Activated T-helper 2 cell treated with anti-CD3 and anti-CD28 coated beads, Interferon-gamma antibody, Interleukin-2, Interleukin-4, amounts not matched to agents 10 μg/mL and 5 μg/mL and 100 μg/mL, durations not matched to agents 14 hours and 24 hours and 36 hours (primary cell): Measurements from ENCODE around the gene CEP72. TPM values are rescaled to one million over a fixed set of nuclear protein-coding genes. Genes with fewer than 3 reads are reported as not detected.

Experiments used
- DNase-seq: peaks from one replicate; pipeline ENCODE4 v3.0.0; 2021; ENCODE audit warnings: low spot score
- H3K27ac Mint-ChIP-seq: one replicate; pipeline ENCODE4 v1.8.0; 2021; ENCODE audit warnings: mixed read lengths
- H3K27me3 Mint-ChIP-seq: one replicate; pipeline ENCODE4 v1.8.0; 2021; ENCODE audit warnings: low read depth, mixed read lengths
- H3K36me3 Mint-ChIP-seq: one replicate; pipeline ENCODE4 v1.8.0; 2021; ENCODE audit warnings: low read depth, mixed read lengths
- H3K4me1 Mint-ChIP-seq: one replicate; pipeline ENCODE4 v1.8.0; 2021; ENCODE audit warnings: low read depth, mixed read lengths
- H3K4me3 Mint-ChIP-seq: one replicate; pipeline ENCODE4 v1.8.0; 2021; ENCODE audit warnings: low read depth, mild to moderate bottlenecking, moderate library complexity, mixed read lengths
- H3K9me3 Mint-ChIP-seq: one replicate; pipeline ENCODE4 v1.8.0; 2021; ENCODE audit warnings: mixed read lengths
- intact Hi-C: fragments of 100-400 bp; cut with micrococcal nuclease; formaldehyde crosslinking; loops from one replicate; pipeline ENCODE4 v1.15.1; 2023
- total RNA-seq: library from RNA; stranded (reverse); gene quantifications from 2 replicates; pipeline ENCODE4 v1.2.3, GENCODE V29; 2022

Gene CEP72
- total RNA-seq, 1 donor from 2014 or later: 30.2 TPM

DNA sequence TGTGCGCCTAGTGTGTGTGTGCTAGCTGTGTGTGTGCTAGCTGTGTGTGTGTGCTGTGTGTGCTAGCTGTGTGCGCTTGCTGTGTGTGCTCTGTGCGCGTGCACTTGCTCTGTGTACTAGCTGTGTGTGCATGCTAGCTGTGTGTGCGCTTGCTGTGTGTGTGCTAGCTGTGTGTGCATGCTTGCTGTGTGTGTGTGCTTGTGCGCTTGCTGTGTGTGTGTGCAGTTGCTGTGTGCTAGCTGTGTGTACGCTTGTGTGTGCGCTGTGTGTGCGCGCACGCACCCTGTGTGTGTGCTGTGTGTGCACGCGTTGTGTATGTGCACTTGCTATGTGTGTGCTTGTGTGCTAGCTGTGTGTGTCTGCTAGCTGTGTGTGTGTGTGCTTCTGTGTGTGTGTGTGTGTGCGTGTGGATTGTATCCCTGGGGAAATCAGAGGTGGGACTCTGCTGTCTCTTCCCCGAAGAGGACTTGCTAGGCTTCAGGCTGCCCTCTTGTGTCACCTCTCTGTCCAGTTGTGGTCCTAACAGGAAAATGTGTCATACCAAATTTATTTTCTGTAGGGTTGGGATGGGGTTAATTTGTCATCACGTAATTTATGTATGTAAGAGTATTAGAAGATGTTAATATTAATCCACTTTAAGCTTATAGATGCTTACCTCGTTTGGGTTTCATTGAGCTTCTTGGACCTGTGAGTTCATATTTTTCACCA is 42.1 kb downstream of the CEP72 start:
- H3K4me1 Mint-ChIP-seq: no peaks in the 10 kb centered on the region
- H3K36me3 Mint-ChIP-seq: peaks cover 35% of the 10 kb centered on the region
- no peak overlapping the region for H3K4me3 Mint-ChIP-seq
- H3K27me3 Mint-ChIP-seq: no peaks in the 10 kb centered on the region
- DNase-seq: no peak
- intact Hi-C loops: no loop called here
- no peaks in the 10 kb centered on the region for H3K9me3 Mint-ChIP-seq
- no peak overlapping the region for H3K27ac Mint-ChIP-seq

GRCh38 chr5:655406-655805 is 43.3 kb downstream of the CEP72 start:
- H3K36me3 Mint-ChIP-seq: peaks cover 44% of the 10 kb centered on the region
- peak overlapping the region; percentile 15 for H3K27ac Mint-ChIP-seq
- no peaks in the 10 kb centered on the region for H3K9me3 Mint-ChIP-seq
- no peak overlapping the region for H3K4me3 Mint-ChIP-seq
- no peaks in the 10 kb centered on the region for H3K27me3 Mint-ChIP-seq
- no peaks in the 10 kb centered on the region for H3K4me1 Mint-ChIP-seq
- intact Hi-C loops: no loop called here
- DNase-seq: no peak

- H3K27ac Mint-ChIP-seq: no peak overlapping the region
- no peaks in the 10 kb centered on the region for H3K4me1 Mint-ChIP-seq
- DNase-seq: no peak
- no peaks in the 10 kb centered on the region for H3K9me3 Mint-ChIP-seq
- intact Hi-C loops: no loop called here
- peaks cover 51% of the 10 kb centered on the region for H3K36me3 Mint-ChIP-seq
- no peak overlapping the region for H3K4me3 Mint-ChIP-seq
- H3K27me3 Mint-ChIP-seq: no peaks in the 10 kb centered on the region
Measured at GRCh38 chr5:657570-657969, 45.4 kb downstream of the CEP72 start.

DNA sequence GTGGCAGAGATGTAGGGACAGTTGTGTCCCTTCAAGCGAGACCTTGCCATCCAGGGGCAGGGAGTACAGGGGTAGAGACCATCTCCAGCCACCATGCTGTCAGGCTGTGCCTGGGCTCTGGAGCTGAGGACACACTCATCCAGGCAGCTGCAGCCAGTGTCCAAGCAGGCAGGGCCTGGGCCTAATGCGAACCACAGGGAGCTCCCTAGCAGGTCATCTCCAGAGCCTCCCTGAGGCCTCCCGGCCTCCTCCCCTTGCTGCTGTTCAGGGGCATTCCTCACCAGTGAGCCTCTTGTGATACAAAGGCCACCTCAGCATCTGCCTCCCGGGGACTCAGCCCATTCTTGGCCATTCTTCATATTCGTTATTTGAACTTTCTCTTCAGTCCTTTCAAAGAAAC is 46.0 kb downstream of the CEP72 start:
- no peak overlapping the region for H3K27ac Mint-ChIP-seq
- no peaks in the 10 kb centered on the region for H3K9me3 Mint-ChIP-seq
- DNase-seq: no peak
- H3K4me3 Mint-ChIP-seq: no peak overlapping the region
- no peaks in the 10 kb centered on the region for H3K4me1 Mint-ChIP-seq
- intact Hi-C loops: no loop called here
- H3K36me3 Mint-ChIP-seq: peaks cover 50% of the 10 kb centered on the region
- no peaks in the 10 kb centered on the region for H3K27me3 Mint-ChIP-seq

DNA sequence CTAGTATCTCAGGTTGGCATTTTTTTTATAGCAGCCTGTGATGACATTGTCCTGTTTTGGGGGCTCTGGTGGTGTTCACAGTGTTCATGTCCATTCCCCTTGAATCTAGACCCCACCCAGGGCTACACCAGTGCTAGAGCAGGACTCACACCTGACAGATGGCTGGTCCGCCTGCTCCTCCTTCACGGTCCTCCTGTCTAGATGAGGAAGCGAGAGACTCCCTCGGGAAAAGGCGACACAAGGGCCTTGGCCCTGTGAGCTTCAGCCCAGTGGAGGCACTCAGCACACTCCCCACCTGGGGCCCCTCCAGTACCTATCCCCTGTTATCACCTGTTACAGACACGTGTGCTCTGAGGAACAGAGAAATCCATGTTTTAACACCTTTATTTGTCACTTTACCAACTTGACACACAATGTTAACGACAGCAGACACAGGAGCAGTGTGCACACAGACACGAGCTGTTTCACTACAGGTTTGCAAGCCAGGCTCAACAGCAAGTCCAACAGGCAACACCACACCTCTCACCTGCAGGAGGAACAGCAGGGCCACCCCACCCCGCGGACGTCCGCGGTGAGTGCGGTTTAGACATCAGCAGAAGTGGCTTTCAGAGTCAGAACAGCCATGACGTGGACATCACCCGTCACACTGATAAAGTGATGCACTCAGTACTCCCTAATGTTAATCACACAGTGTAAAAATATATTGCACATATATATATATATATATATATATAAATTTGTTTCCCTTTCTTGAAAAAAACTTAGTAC is 47.5 kb downstream of the CEP72 start:
- no peaks in the 10 kb centered on the region for H3K9me3 Mint-ChIP-seq

DNA sequence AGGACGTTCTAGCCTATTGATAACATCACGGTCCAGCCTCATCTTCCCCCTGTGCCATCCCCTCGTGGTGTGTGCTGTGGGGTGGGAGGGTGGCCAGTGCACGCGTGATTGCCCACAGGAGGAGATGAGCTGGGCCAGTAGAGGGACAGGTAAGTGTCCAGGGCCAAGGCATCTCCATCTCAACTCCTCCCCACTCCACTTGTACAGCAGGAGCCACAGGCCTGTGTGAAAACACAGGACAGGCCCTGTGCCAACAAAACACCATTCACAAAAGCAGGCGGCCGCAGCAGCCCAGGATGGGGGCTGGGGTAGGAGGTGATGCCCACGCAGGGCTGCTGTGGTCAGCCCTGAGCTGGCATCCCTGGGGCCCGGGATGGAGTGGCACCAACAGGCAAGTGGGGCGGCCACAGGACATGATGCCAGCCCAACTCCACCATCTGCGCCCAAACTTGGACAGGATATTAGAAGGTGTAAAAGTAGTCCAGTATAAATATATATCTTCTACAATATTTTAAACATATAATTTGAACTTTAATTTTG is 48.4 kb downstream of the CEP72 start:
- no peak overlapping the region for H3K27ac Mint-ChIP-seq
- intact Hi-C loops: no loop called here
- no peak for DNase-seq
- H3K4me1 Mint-ChIP-seq: no peaks in the 10 kb centered on the region
- H3K36me3 Mint-ChIP-seq: peaks cover 43% of the 10 kb centered on the region
- H3K4me3 Mint-ChIP-seq: no peak overlapping the region
- no peaks in the 10 kb centered on the region for H3K27me3 Mint-ChIP-seq
- no peaks in the 10 kb centered on the region for H3K9me3 Mint-ChIP-seq

More for the DNA sequence above, 47.5 kb downstream of the CEP72 start:
- peaks cover 44% of the 10 kb centered on the region for H3K36me3 Mint-ChIP-seq
- H3K27me3 Mint-ChIP-seq: no peaks in the 10 kb centered on the region
- no peak overlapping the region for H3K27ac Mint-ChIP-seq
- DNase-seq: no peak
- intact Hi-C loops: no loop called here
- no peaks in the 10 kb centered on the region for H3K4me1 Mint-ChIP-seq
- no peak overlapping the region for H3K4me3 Mint-ChIP-seq

- intact Hi-C loops: no loop called here
- H3K27me3 Mint-ChIP-seq: no peaks in the 10 kb centered on the region
- H3K4me1 Mint-ChIP-seq: no peaks in the 10 kb centered on the region
- peaks cover 31% of the 10 kb centered on the region for H3K36me3 Mint-ChIP-seq
- H3K9me3 Mint-ChIP-seq: no peaks in the 10 kb centered on the region
- no peak overlapping the region for H3K4me3 Mint-ChIP-seq
- no peak for DNase-seq
- no peak overlapping the region for H3K27ac Mint-ChIP-seq
Measured at GRCh38 chr5:661891-662750, 50.0 kb downstream of the CEP72 start.

GRCh38 chr5:662751-663435 is 50.8 kb downstream of the CEP72 start:
- Mint-ChIP-seq H3K27ac (no peak overlapping the region), H3K4me3 (no peak overlapping the region), H3K9me3 (no peaks in the 10 kb centered on the region), H3K36me3 (peaks cover 29% of the 10 kb centered on the region), H3K27me3 (no peaks in the 10 kb centered on the region), H3K4me1 (no peaks in the 10 kb centered on the region)
- DNase-seq: no peak
- intact Hi-C loops: no loop called here

- no peaks in the 10 kb centered on the region for H3K9me3 Mint-ChIP-seq
- no peaks in the 10 kb centered on the region for H3K27me3 Mint-ChIP-seq
- H3K27ac Mint-ChIP-seq: no peak overlapping the region
- intact Hi-C loops: no loop called here
- H3K4me3 Mint-ChIP-seq: no peak overlapping the region
- H3K4me1 Mint-ChIP-seq: no peaks in the 10 kb centered on the region
- DNase-seq: no peak
- H3K36me3 Mint-ChIP-seq: peaks cover 25% of the 10 kb centered on the region
Measured at GRCh38 chr5:663436-664342, 51.5 kb downstream of the CEP72 start.

GRCh38 chr5:664343-664993 is 52.3 kb downstream of the CEP72 start:
- Mint-ChIP-seq H3K4me3 (no peak overlapping the region), H3K27me3 (no peaks in the 10 kb centered on the region), H3K9me3 (no peaks in the 10 kb centered on the region), H3K4me1 (no peaks in the 10 kb centered on the region), H3K27ac (no peak overlapping the region), H3K36me3 (peaks cover 19% of the 10 kb centered on the region)
- DNase-seq: no peak
- intact Hi-C loops: no loop called here

GRCh38 chr5:664994-665360 is 52.8 kb downstream of the CEP72 start:
- H3K27me3 Mint-ChIP-seq: no peaks in the 10 kb centered on the region
- no peak for DNase-seq
- H3K27ac Mint-ChIP-seq: no peak overlapping the region
- no peaks in the 10 kb centered on the region for H3K9me3 Mint-ChIP-seq
- H3K36me3 Mint-ChIP-seq: peaks cover 15% of the 10 kb centered on the region
- no peak overlapping the region for H3K4me3 Mint-ChIP-seq
- intact Hi-C loops: no loop called here
- no peaks in the 10 kb centered on the region for H3K4me1 Mint-ChIP-seq
